ENCODE results near the gene ADAM19.

ADAM19 gene

DNA sequence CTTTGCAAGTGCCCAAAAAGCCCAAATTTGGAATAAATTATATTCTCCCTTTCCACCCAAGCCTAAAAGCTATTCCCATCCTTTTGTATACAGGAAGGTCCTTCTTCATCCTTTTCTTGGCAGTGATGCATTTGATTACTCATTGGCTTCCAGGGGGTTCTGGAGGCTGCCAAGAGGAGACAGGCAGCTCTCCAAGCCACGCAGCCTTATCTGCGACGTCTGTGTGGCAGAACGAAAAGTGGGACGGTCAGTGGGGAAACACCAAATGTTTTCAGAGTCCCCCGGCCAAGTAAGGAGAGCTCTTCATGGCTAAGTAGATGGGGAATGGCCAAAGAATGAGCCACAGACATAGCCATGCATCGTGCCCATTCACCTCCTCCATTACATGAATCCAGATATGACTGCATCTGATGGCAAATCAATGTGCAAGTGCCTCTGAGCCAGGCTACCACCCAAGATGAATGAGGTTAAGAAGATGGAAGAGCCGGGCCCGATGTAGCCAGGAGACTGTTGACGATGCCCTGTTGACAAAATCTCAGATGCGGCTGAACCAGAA, 12.1 kb downstream of the ADAM19 start:
- no peak for DNase-seq (ENCODE audit: low read depth in 1 of 2, low spot score in 1 of 2)

GRCh38 chr5:157562111-157562581, 13.4 kb downstream of the ADAM19 start:
- DNase-seq (ENCODE audit: low read depth in 1 of 2, low spot score in 1 of 2), result no peak

- DNase-seq (ENCODE audit: low read depth in 1 of 2, low spot score in 1 of 2), result no peak
Observed at GRCh38 chr5:157561110-157561509, 14.5 kb downstream of the ADAM19 start.

DNA sequence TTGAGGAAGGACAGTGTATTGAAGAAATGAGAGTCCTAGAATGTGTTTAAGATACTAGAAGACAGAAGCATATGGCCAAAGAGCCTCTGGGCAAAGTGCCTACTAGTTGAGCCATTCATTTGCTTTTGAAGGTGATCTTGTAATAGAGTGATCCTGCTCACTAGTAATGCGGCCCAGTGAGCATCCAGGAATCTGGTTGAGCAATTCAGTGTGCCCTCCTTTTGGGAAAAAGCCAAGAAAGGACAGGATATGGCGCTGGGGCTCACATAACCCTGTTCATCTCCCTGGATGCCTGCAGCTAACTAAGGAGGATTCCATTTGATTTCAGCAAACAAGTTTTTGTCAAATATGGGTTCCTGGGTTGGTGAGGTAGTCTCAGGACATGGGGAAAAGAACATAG, 16.3 kb downstream of the ADAM19 start:
- no peak for DNase-seq (ENCODE audit: low read depth in 1 of 2, low spot score in 1 of 2)

GRCh38 chr5:157558681-157559080, 16.9 kb downstream of the ADAM19 start:
- no peak for DNase-seq (ENCODE audit: low read depth in 1 of 2, low spot score in 1 of 2)

DNA sequence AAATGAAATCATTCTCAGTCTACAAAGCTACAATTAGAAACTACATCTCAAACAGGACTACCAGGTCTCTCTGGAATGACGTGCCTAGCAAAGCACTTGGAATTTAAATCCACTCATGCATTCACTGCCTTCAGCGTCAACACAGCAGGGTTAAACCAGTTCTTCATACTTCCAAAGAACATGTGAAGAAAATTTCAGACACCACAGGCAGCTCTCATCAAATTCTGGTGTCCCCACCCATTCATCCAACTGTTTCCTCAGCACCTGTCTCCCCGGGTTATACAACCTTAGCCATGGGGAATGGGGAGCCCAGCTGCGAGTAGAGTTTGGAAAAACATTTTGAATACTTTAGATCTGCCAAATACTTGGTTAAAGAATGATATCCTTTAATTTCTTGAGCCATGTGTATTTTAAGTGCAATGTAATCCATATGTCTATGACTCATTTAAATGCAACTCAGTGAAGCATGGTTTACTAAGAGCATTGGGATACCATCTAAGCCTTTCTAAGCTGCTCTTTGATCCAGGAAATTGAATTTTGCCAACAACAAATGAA, 17.5 kb downstream of the ADAM19 start:
- no peak for DNase-seq (ENCODE audit: low read depth in 1 of 2, low spot score in 1 of 2)

DNA sequence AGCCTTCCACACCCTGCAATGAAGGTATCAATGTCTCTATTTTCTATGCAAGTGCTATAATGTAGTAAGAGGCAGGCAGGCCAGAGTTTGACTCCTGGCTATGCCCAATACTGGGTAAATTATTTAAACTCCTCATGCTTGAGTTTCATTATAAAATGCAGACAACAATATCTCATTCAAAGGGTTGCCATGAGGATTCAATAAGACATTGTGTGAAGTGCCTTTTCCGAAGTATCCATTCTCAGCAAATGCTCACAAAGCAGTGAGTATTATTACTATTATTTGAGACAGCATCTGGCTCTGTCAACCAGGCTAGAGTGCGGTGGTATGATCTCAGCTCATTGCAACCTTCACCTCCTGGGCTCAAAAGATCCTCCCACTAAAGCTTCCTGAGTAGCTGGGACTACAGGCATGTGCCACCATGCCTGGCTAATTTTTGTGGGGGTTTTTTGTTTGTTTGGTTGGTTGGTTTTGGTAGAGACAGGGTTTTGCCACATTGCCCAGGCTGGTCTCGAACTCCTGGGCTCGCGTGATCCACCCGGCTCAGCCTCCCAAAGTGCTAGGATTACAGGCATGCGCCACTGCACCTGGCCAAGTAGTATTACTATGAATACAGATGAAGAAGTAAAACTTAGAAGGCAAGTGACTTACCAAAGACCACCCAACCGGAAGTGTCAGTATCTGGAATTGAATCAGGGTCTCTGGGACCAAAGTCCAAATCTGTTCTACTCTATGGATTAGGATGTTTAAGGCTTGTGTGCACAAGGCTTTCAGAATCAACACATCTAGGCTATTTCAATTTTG, 18.8 kb downstream of the ADAM19 start:
- no peak for DNase-seq (ENCODE audit: low read depth in 1 of 2, low spot score in 1 of 2)

- no peak for DNase-seq (ENCODE audit: low read depth in 1 of 2, low spot score in 1 of 2)
Observed at GRCh38 chr5:157555037-157555640, 20.4 kb downstream of the ADAM19 start.

DNA sequence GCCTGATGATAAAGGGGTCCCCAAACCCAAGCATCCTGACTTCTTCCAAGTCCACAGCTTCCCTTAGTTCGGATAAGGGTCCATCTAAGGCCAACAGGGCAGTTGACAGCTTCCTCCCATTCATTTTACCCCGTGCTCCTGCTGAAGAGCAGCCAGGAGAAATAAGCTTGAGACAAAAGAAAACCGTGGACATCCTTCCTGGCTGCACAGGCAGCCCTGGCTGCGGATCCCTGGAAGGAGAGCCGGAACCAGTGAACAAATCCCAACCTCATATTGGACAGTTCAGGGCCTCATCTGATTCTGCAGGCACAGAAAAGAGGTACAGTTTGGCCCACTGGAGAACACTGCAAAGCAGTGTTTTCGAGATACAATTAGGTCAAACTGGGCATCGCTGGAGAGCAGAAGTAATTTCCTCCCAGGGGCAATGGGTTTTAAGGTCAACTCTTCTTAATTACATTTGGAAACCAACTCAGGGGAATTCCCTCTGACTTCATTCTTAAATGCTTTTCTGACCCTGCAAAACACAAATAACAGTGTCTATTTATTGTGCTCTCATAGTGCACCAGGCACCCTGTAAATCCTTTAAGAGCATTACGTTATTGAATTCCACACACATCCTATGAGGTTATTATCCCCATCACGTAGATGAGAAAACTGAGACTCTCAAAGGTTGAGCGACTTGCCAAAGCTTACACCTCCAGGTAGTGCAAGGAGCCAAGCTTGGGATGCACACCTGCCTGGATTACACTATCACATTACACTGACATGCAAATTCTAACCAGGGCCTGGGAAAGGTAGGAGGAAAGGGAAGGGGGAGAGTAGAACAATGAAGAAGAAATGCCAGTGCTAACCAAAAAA, 21.2 kb downstream of the ADAM19 start:
- DNase-seq (ENCODE audit: low read depth in 1 of 2, low spot score in 1 of 2), result no peak

- no peak for DNase-seq (ENCODE audit: low read depth in 1 of 2, low spot score in 1 of 2)
Observed at GRCh38 chr5:157552650-157553049, 22.9 kb downstream of the ADAM19 start.

DNA sequence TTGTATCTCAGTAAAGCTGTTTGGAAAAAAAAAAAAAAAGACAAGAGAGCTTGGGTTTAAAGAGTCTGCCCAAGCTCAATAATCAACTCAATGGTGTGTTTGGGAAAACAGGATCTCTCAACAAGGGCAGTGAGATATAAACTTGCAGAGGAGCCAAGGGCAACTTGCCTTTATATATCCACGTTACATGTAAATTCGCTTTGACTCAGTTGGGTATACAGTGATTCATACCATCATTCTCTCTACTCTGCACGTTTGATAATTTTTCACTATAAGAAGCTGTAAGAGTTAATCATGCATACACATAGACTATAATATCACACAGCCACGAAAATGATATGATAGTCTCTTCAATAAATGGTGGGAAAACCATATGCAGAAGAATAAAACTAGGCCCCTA, 24.9 kb downstream of the ADAM19 start:
- no peak for DNase-seq (ENCODE audit: low read depth in 1 of 2, low spot score in 1 of 2)

DNA sequence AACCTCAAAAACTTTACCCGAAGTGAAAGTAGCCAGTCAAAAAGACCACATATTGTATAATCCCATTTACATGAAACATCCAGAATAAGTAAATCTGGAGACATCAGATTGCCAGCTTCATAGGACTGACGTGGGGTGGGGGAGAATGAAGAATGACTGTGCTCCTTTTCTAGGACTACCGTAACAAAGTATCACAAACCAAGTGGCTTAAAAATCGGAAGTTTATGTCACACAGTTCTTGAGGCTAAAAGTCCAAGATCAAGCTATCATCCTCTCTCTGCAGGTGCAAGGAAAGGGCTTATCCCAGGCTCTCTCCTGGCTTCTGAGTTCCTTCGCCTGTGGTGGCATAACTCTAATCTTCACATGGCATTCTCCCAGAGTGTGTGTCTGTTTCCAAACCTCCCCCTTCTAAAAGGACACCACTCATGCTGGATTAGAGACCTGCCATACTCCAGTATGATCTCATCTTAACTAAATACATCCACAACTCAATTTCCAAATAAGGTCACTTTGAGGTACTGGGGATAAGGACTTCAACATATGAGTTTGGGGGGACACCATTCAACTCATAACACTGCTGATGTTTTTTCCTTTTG, 25.5 kb downstream of the ADAM19 start:
- no peak for DNase-seq (ENCODE audit: low read depth in 1 of 2, low spot score in 1 of 2)

DNA sequence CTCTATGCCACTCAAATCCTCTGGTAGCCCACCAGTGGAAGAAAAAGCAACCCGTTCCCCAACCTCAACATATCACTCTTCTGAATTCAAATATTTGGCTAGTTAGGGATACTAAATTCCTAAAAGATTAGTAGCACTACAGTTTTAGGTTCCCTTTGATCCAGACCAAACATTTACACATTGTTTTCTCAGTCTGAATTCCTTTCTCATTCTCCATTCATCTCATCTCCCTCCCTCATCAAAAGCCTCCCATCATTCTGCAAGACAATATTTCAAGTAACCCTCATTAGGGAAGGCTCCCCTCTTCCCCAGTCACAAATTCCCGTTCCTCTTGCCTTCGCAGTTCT, 26.3 kb downstream of the ADAM19 start:
- no peak for DNase-seq (ENCODE audit: low read depth in 1 of 2, low spot score in 1 of 2)

GRCh38 chr5:157548513-157549282, 26.9 kb downstream of the ADAM19 start:
- DNase-seq (ENCODE audit: low read depth in 1 of 2, low spot score in 1 of 2), result no peak

GRCh38 chr5:157547941-157548512, 27.5 kb downstream of the ADAM19 start:
- no peak for DNase-seq (ENCODE audit: low read depth in 1 of 2, low spot score in 1 of 2)

- no peak for DNase-seq (ENCODE audit: low read depth in 1 of 2, low spot score in 1 of 2)
Observed at GRCh38 chr5:157546456-157547100, 29.0 kb downstream of the ADAM19 start.

GRCh38 chr5:157545610-157546310, 29.8 kb downstream of the ADAM19 start:
- DNase-seq (ENCODE audit: low read depth in 1 of 2, low spot score in 1 of 2), result no peak

DNA sequence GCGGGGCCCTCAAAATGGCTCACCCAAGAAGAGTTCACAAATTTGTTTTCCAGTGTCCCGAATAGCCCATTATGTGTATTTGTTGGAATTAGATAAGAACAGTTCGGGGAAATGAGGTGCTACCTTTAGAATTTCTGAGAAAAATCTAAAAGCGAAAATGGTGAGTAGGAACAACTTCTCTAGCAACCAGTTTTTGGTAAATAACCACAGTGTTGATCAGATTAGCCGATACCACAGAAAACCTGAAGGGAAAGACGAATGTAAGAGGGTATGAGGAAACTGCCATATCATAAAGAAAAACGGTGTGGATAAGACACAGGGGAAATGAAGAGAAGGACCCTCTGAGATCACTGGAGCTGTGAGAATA, 31.0 kb downstream of the ADAM19 start:
- no peak for DNase-seq (ENCODE audit: low read depth in 1 of 2, low spot score in 1 of 2)

All from activated T-helper 1 cell treated with anti-CD3 and anti-CD28 coated beads, Interleukin-2, amount 50 U/mL, for 16 hours (primary cell).